Ammon's horn (tissue), 1 donor: ENCODE data around the gene SPDEF.
A peak's percentile ranks its signal among the peaks of the same experiment; 100 is the strongest.

ENCODE experiments used
- DNase-seq: peaks from one replicate; pipeline ENCODE4 v3.0.0-alpha.2; 2016; ENCODE audit warnings: low spot score

The SPDEF gene

GRCh38 chr6:34544776-34545471 lies 11.2 kb downstream of the SPDEF start:
- no peak for DNase-seq

- no peak for DNase-seq
These were observed 12.0 kb downstream of the SPDEF start for GRCh38 chr6:34544052-34544604.

- no peak for DNase-seq
These were observed 12.7 kb downstream of the SPDEF start for GRCh38 chr6:34543421-34543820.

GRCh38 chr6:34540841-34541240 lies 15.3 kb downstream of the SPDEF start:
- no peak for DNase-seq

- no peak for DNase-seq
These were observed 15.9 kb downstream of the SPDEF start for GRCh38 chr6:34540222-34540621.

GRCh38 chr6:34539181-34539580 lies 16.9 kb downstream of the SPDEF start:
- no peak for DNase-seq

- no peak for DNase-seq
These were observed 17.5 kb downstream of the SPDEF start for GRCh38 chr6:34538581-34538980.

GRCh38 chr6:34537922-34538550 lies 18.1 kb downstream of the SPDEF start:
- DNase-seq, result no peak

GRCh38 chr6:34536959-34537848 lies 18.9 kb downstream of the SPDEF start:
- DNase-seq, result no peak

GRCh38 chr6:34536251-34536958 lies 19.7 kb downstream of the SPDEF start:
- no peak for DNase-seq

- DNase-seq, result no peak
These were observed 20.5 kb downstream of the SPDEF start for GRCh38 chr6:34535646-34536045.

GRCh38 chr6:34535199-34535598 lies 20.9 kb downstream of the SPDEF start:
- DNase-seq, result no peak

- no peak for DNase-seq
These were observed 21.5 kb downstream of the SPDEF start for GRCh38 chr6:34534656-34535055.

- DNase-seq, result no peak
These were observed 22.0 kb downstream of the SPDEF start for GRCh38 chr6:34534146-34534545.

- no peak for DNase-seq
These were observed 23.9 kb downstream of the SPDEF start for GRCh38 chr6:34532230-34532629.

GRCh38 chr6:34531580-34532201 lies 24.4 kb downstream of the SPDEF start:
- peak; percentile 80 for DNase-seq

- no peak for DNase-seq
These were observed 25.3 kb downstream of the SPDEF start for GRCh38 chr6:34530753-34531365.

GRCh38 chr6:34529665-34530327 lies 26.3 kb downstream of the SPDEF start:
- peak; percentile 37 for DNase-seq

- no peak for DNase-seq
These were observed 27.0 kb downstream of the SPDEF start for GRCh38 chr6:34528996-34529664.
